B cell (primary cell): ENCODE results near the gene UBE2F. TPM values are rescaled to one million over a fixed set of nuclear protein-coding genes. Genes with fewer than 3 reads are reported as not detected.

ENCODE experiments used
- ATAC-seq: fragments of 200-7000 bp; cut with Tn5 transposase; one replicate; pipeline ENCODE4 v1.10.0; 2021; ENCODE audit warnings: low read depth, mild to moderate bottlenecking, moderate number of reproducible peaks, moderate library complexity
- CTCF ChIA-PET: fragments of 350-600 bp; sonication (Branson Sonifier 250); formaldehyde crosslinking; loops from one replicate; lab custom pipeline; 2021; ENCODE audit warnings: antibody characterized with exemption, inconsistent platforms; lab: Charles Lee
- POLR2A ChIA-PET: fragments of 350-600 bp; sonication (Branson Sonifier 250); formaldehyde crosslinking; loops from one replicate; lab custom pipeline; 2021; ENCODE audit warnings: antibody characterized with exemption; lab: Charles Lee
- DNase-seq: peaks from one replicate; pipeline ENCODE4 v3.0.0; 2013
- H2AFZ ChIP-seq: 2 replicates; pipeline ENCODE4 v1.6.1; 2012; ENCODE audit warnings: mild to moderate bottlenecking, low read depth, low read length; ENCODE audit not compliant: insufficient read depth, poor library complexity, severe bottlenecking
- H3K27ac ChIP-seq, 2 donors: 1 replicate in 1 of 2; 2 replicates in 1 of 2; pipeline ENCODE4 v1.5.1; 2012 to 2013; ENCODE audit warnings: low read length in 2 of 2, mild to moderate bottlenecking in 2 of 2, moderate library complexity in 1 of 2
- H3K27me3 ChIP-seq, 4 experiments: fragments of 200-600 bp in 1 of 4; sonication (generic) in 1 of 4; replicated peaks in 1 of 4; 1 replicate in 2 of 4; 2 replicates in 2 of 4; pipeline versions ENCODE4 v1.6.1 to v1.7.0; 2013 to 2016; ENCODE audit warnings: low read length in 3 of 4, mild to moderate bottlenecking in 2 of 4, mixed read lengths in 1 of 4, moderate library complexity in 1 of 4; ENCODE audit not compliant: insufficient read depth in 4 of 4, control insufficient read depth in 3 of 4; ENCODE audit errors: control extremely low read depth in 1 of 4
- H3K36me3 ChIP-seq, 2 experiments: replicated peaks in 1 of 2; 1 replicate in 1 of 2; 2 replicates in 1 of 2; pipeline versions ENCODE4 v1.6.1 to v1.7.1; 2013; ENCODE audit warnings: low read length in 1 of 2; ENCODE audit not compliant: insufficient read depth in 2 of 2, control insufficient read depth in 1 of 2; ENCODE audit errors: control extremely low read depth in 1 of 2, extremely low read depth in 1 of 2
- H3K4me1 ChIP-seq, 2 donors: fragments of 200-600 bp in 1 of 2; sonication (generic) in 1 of 2; 1 replicate in 1 of 2; 2 replicates in 1 of 2; pipeline versions ENCODE4 v1.5.1 to v1.6.1; 2013 to 2017; ENCODE audit warnings: low read length in 2 of 2; ENCODE audit not compliant: control insufficient read depth in 2 of 2, insufficient read depth in 2 of 2
- H3K4me2 ChIP-seq: replicated peaks from 2 replicates; pipeline ENCODE3; 2012; ENCODE audit warnings: mild to moderate bottlenecking, low read depth, low read length; ENCODE audit not compliant: poor library complexity, severe bottlenecking
- H3K4me3 ChIP-seq, 5 experiments: fragments of 200-600 bp in 1 of 5; sonication (generic) in 1 of 5; 1 replicate in 3 of 5; 2 replicates in 2 of 5; pipeline versions ENCODE4 v1.5.1 to v1.7.0; 2011 to 2016; ENCODE audit warnings: low read length in 4 of 5, mild to moderate bottlenecking in 4 of 5, low read depth in 2 of 5, control low read depth in 1 of 5, moderate library complexity in 1 of 5; ENCODE audit not compliant: insufficient read depth in 1 of 5; ENCODE audit errors: control extremely low read depth in 1 of 5, extremely low read depth in 1 of 5
- H3K79me2 ChIP-seq: fragments of 200-600 bp; sonication (generic); one replicate; pipeline ENCODE4 v1.6.0; 2016; ENCODE audit warnings: low read length; ENCODE audit not compliant: control insufficient read depth, insufficient read depth
- H3K9ac ChIP-seq: fragments of 200-600 bp; sonication (generic); 2 replicates; pipeline ENCODE4 v1.6.1; 2017; ENCODE audit warnings: mild to moderate bottlenecking, low read length, moderate library complexity
- H3K9me3 ChIP-seq, 3 donors: one replicate each; pipeline versions ENCODE4 v1.6.1 to v1.7.1; 2013; ENCODE audit warnings: low read length in 2 of 3; ENCODE audit not compliant: control insufficient read depth in 2 of 3, insufficient read depth in 1 of 3; ENCODE audit errors: control extremely low read depth in 1 of 3
- H4K20me1 ChIP-seq: 2 replicates; pipeline ENCODE4 v1.6.0; 2012; ENCODE audit warnings: mild to moderate bottlenecking, low read length; ENCODE audit not compliant: insufficient read depth, control insufficient read depth, poor library complexity, severe bottlenecking
- H3K27ac Mint-ChIP-seq: one replicate; pipeline ENCODE4 v1.8.0; 2021; ENCODE audit warnings: mixed read lengths
- H3K27me3 Mint-ChIP-seq: one replicate; pipeline ENCODE4 v1.8.0; 2021; ENCODE audit warnings: mixed read lengths
- H3K4me1 Mint-ChIP-seq: one replicate; pipeline ENCODE4 v1.8.0; 2021; ENCODE audit warnings: mixed read lengths
- H3K4me3 Mint-ChIP-seq: one replicate; pipeline ENCODE4 v1.8.0; 2021; ENCODE audit warnings: mixed read lengths
- H3K9me3 Mint-ChIP-seq: one replicate; pipeline ENCODE4 v1.8.0; 2022; ENCODE audit warnings: mixed read lengths; ENCODE audit not compliant: insufficient read depth
- CTCF ChIP-seq: fragments of 200-600 bp; IDR thresholded peaks from one replicate; pipeline ENCODE4 v1.8.0; 2022; ENCODE audit warnings: antibody characterized with exemption, mild to moderate bottlenecking
- EZH2 ChIP-seq: IDR thresholded peaks from 2 replicates; pipeline ENCODE4 v1.6.1; 2012; ENCODE audit warnings: borderline replicate concordance, low read depth, mild to moderate bottlenecking, moderate library complexity, low read length; ENCODE audit not compliant: insufficient read depth, poor library complexity, severe bottlenecking
- WGBS: methylation state at CpG from one replicate; pipeline ENCODE4 v1.1.5; 2013; ENCODE audit warnings: missing lambda C conversion rate; ENCODE audit not compliant: insufficient coverage; 5-methylcytosine and 5-hydroxymethylcytosine counted together
- intact Hi-C: fragments of 100-400 bp; cut with micrococcal nuclease; formaldehyde crosslinking; loops from one replicate; pipeline ENCODE4 v1.10.0; 2022
- polyA plus RNA-seq: library from polyadenylated mRNA; depleted of rRNA; stranded (reverse); fragments of >200 nt; gene quantifications from 2 replicates; pipeline ENCODE4 v1.2.3, GENCODE V29; 2012
- total RNA-seq, 2 donors: library from RNA; stranded (reverse); fragments of 120-200 nt in 1 of 2; gene quantifications; 1 replicate in 1 of 2; 2 replicates in 1 of 2; pipeline versions ENCODE4 v1.2.3 to v1.2.4, GENCODE V29; 2013 to 2022

The UBE2F gene
- total and polyA plus RNA-seq, 2 donors (not counting 1 experiment from before 2014, with no cell fraction given): 22.5 to 57.6 TPM

- ChIA-PET POLR2A (no interaction called here), CTCF (no interaction called here)
Measured at GRCh38 chr2:238065071-238065846, 98.4 kb downstream of the UBE2F start.

More at GRCh38 chr2:238065071-238065846, 98.4 kb downstream of the UBE2F start:
- Histone ChIP-seq H3K9ac (no peak overlapping the region), H3K4me1 (peaks cover 6 to 8% of the 10 kb centered on the region in 2 donors), H3K4me3 (no peak overlapping the region), H3K4me2 (no peak overlapping the region), H4K20me1 (no peaks in the 10 kb centered on the region), H3K9me3 (no peaks in the 10 kb centered on the region), H3K27me3 (no peaks in the 10 kb centered on the region), H3K79me2 (peaks cover 15% of the 10 kb centered on the region), H3K36me3 (peaks cover 0 to 28% of the 10 kb centered on the region in 2 experiments), H3K27ac (no peak overlapping the region), H2AFZ (no peak overlapping the region)
- Mint-ChIP-seq H3K27me3 (no peaks in the 10 kb centered on the region), H3K4me3 (no peak overlapping the region), H3K9me3 (no peaks in the 10 kb centered on the region), H3K4me1 (peaks cover 10% of the 10 kb centered on the region), H3K27ac (no peak overlapping the region)
- ATAC-seq: no peak
- 86% methylated on average over 7 of the region's 18 CpGs for WGBS
- TF ChIP-seq EZH2 (no peak), CTCF (no peak)
- intact Hi-C loops: no loop called here
- DNase-seq: no peak
